Right lobe of liver (tissue), 4 donors: Measurements from ENCODE around the gene AOAH.

Source experiments
- CTCF ChIP-seq, 4 donors: fragments of 200-600 bp in 3 of 4; fragments of 450-650 bp in 1 of 4; IDR thresholded peaks; one replicate each; pipeline versions ENCODE4 v1.5.1 to v1.8.0; 2016 to 2022; ENCODE audit warnings: antibody characterized with exemption in 4 of 4, mild to moderate bottlenecking in 2 of 4
- POLR2A ChIP-seq: fragments of 450-650 bp; IDR thresholded peaks from one replicate; pipeline ENCODE4 v1.6.1; 2017; ENCODE audit warnings: antibody characterized with exemption, mild to moderate bottlenecking
- donor health status: DM: no; HTN: no; CAD: no.
- donor health status: DM: no; HTN: no; CAD: no.
- donor health status: DM: no; HTN: yes; CAD: no.

- TF ChIP-seq POLR2A: no peak
- TF ChIP-seq CTCF (IDR thresholded peaks at IDR 0.05): no peak
Measured at GRCh38 chr7:36469236-36469635, 255.1 kb downstream of the AOAH start.
